Measurements from ENCODE around the gene CDT1. TPM values are rescaled to one million over a fixed set of nuclear protein-coding genes. Genes with fewer than 3 reads are reported as not detected.

The CDT1 gene
- total RNA-seq, 1 donor: 7.8 TPM

GRCh38 chr16:88843256-88843655 lies 39.7 kb downstream of the CDT1 start:
- H3K4me3 ChIP-seq (ENCODE audit: low read depth, low read length): no peak overlapping the region
- no peak for TF ChIP-seq CTCF (IDR thresholded peaks at IDR 0.05; ENCODE audit: insufficient read depth, low read depth, low read length)
- no peak for DNase-seq (ENCODE audit: low read depth)

- DNase-seq (ENCODE audit: low read depth): no peak
- TF ChIP-seq CTCF (IDR thresholded peaks at IDR 0.05; ENCODE audit: insufficient read depth, low read depth, low read length): no peak
- no peak overlapping the region for H3K4me3 ChIP-seq (ENCODE audit: low read depth, low read length)
These were observed 40.9 kb downstream of the CDT1 start for GRCh38 chr16:88844419-88845036.

- no peak for DNase-seq (ENCODE audit: low read depth)
- no peak overlapping the region for H3K4me3 ChIP-seq (ENCODE audit: low read depth, low read length)
- no peak for TF ChIP-seq CTCF (IDR thresholded peaks at IDR 0.05; ENCODE audit: insufficient read depth, low read depth, low read length)
These were observed 42.5 kb downstream of the CDT1 start for GRCh38 chr16:88846088-88846487.

DNA sequence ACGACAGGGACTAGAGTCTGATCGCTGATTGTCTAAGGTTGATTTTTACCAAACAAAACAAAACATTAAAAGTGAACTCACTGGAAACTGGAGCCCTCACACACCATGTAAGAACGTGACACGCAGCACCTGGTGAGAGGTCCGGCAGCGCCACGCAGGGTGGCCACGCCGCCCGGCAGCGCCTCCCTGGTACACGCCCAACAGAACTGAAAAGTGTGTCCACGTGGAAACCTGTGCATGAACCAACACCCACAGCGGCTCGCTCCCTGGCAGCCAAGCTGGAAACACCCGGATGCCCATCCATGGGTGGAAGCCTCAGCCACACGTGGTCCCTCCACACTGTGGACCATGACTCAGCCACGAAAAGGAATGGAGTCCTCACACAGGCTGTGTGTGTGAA lies 44.1 kb downstream of the CDT1 start:
- no peak overlapping the region for H3K4me3 ChIP-seq (ENCODE audit: low read depth, low read length)
- no peak for DNase-seq (ENCODE audit: low read depth)
- TF ChIP-seq CTCF (IDR thresholded peaks at IDR 0.05; ENCODE audit: insufficient read depth, low read depth, low read length): no peak

DNA sequence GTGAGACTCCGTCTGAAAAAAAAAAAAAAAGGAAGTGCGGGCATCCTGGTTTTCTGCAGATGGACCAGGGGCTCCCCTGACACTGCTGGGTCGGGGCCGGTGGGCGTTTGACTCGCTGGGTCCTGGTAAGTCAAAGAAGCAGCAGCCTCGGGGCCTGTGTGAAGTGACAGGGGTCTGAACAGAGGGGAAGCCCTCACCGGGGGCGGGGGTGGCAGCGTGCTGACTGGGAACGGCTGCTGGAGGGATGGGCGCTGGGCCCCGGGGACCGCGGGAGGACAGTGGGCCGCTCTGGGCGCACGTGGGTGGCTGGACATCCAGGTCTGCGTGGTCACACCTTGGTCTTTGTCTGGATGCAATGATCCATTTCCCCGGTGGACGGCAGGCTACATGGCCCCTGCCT lies 45.0 kb downstream of the CDT1 start:
- no peak overlapping the region for H3K4me3 ChIP-seq (ENCODE audit: low read depth, low read length)
- TF ChIP-seq CTCF (IDR thresholded peaks at IDR 0.05; ENCODE audit: insufficient read depth, low read depth, low read length): no peak
- DNase-seq (ENCODE audit: low read depth): no peak

DNA sequence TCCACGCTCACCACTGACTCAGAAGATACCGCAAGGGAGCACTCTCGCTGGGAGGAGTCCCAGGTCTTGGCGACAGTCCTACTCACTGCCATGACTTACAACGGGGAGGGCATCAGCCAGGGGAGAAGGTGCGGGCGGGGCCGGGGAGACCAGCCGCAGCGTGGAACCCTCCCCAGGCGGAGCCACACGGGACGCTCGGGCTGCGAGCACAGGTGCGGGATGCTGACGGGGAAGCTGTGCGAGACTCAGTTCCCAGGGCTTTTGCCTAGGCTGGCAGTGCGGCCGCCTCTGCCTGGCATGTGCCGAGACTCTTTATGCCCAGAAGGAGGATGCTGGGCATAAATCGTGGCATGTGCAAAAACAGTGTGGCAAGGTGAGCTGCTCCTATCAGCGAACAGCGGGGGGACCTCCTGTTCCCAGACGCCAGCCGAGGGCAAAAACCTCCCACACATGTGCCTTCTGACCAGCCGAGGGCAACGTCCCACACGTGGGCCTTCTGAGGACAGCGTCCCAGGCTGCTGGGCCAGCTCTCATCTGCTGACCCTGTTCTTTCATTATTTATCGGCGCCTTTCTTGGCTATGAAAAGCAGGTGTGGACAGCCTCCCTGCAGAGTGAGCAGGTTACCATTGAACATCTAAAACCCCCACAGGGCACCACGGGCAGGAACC lies 47.1 kb downstream of the CDT1 start:
- no peak overlapping the region for H3K4me3 ChIP-seq (ENCODE audit: low read depth, low read length)
- no peak for DNase-seq (ENCODE audit: low read depth)
- no peak for TF ChIP-seq CTCF (IDR thresholded peaks at IDR 0.05; ENCODE audit: insufficient read depth, low read depth, low read length)

DNA sequence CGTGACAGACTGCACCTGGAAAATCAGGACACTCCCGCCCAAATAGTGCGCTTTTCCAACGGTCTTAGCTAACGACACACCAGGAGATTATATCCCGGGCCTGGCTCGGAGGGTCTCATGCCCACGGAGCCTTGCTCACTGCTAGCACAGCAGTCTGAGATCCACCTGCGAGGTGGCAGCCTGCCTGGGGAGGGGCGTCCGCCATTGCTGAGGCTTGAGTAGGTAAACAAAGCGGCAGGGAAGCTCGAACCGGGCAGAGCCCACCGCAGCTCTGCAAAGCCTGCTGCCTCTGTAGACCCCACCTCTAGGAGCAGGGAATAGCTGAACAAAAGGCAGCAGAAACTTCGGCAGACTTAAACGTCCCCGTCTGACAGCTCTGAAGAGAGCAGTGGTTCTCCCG lies 48.0 kb downstream of the CDT1 start:
- no peak for DNase-seq (ENCODE audit: low read depth)
- no peak for TF ChIP-seq CTCF (IDR thresholded peaks at IDR 0.05; ENCODE audit: insufficient read depth, low read depth, low read length)
- H3K4me3 ChIP-seq (ENCODE audit: low read depth, low read length): no peak overlapping the region

Data from fibroblast of villous mesenchyme (primary cell).